Measurements from ENCODE around the gene RPL4. TPM values are rescaled to one million over a fixed set of nuclear protein-coding genes. Genes with fewer than 3 reads are reported as not detected.

RPL4 gene
- total RNA-seq, 2 experiments from 2014 or later: 4,316 to 5,381 TPM

- intact Hi-C loops (cut with micrococcal nuclease; ENCODE audit: unreplicated experiment): no loop called here
- POLR2A ChIA-PET: interaction anchor here (0.6 to 1.6 kb wide), 3 partner anchors 14 to 74 kb away, joined by 3 to 5 read pairs (median 5); no protein-coding TSS in a partner anchor
- BruUV-seq (replicated peaks): no TSS peak
- CTCF ChIA-PET (ENCODE audit: unreplicated experiment): interaction anchor here (0.6 kb wide), 1 partner anchor 289 kb away, joined by 9 read pairs; no protein-coding TSS in a partner anchor
- no peak overlapping the region for H3K4me3 ChIP-seq (ENCODE audit: low read depth, low read length, poor library complexity, severe bottlenecking)
- no peak overlapping the region for H2AFZ ChIP-seq (ENCODE audit: low read length)
- H3K9me3 ChIP-seq (ENCODE audit: low read length): no peaks in the 10 kb centered on the region
- no peaks in the 10 kb centered on the region for H4K20me1 ChIP-seq (ENCODE audit: insufficient read depth, low read length)
- peaks cover 31% of the 10 kb centered on the region for H3K4me1 ChIP-seq (ENCODE audit: insufficient read depth, low read length, poor library complexity, severe bottlenecking)
- peaks cover 62% of the 10 kb centered on the region for H3K36me3 ChIP-seq (ENCODE audit: insufficient read depth, low read length)
- TF ChIP-seq EZH2phosphoT487 (IDR thresholded peaks at IDR 0.05; ENCODE audit: borderline replicate concordance, low read depth, low read length) (no peak), CTCF (conservative IDR thresholded peaks at IDR 0.05; ENCODE audit: low read length) (no peak)
- DNase-seq (ENCODE audit: low spot score): no peak
- no peak overlapping the region for H3K27ac ChIP-seq (ENCODE audit: low read depth, low read length, poor library complexity, severe bottlenecking)
- H3K4me2 ChIP-seq (ENCODE audit: low read length): no peak overlapping the region
- no peaks in the 10 kb centered on the region for H3K9me2 ChIP-seq (ENCODE audit: insufficient read depth, low read length)
- H3K79me2 ChIP-seq (ENCODE audit: insufficient read depth, low read depth, low read length): no peaks in the 10 kb centered on the region; the same call in 1 of the 2 replicates
These were observed 44.6 kb downstream of the RPL4 start for GRCh38 chr15:66459818-66460615.

- CTCF ChIA-PET (ENCODE audit: unreplicated experiment): no interaction called here
- Histone ChIP-seq H3K4me1 (ENCODE audit: insufficient read depth, low read length, poor library complexity, severe bottlenecking) (peaks cover 31% of the 10 kb centered on the region), H3K79me2 (ENCODE audit: insufficient read depth, low read depth, low read length) (no peaks in the 10 kb centered on the region; the same call in 1 of the 2 replicates), H3K4me2 (ENCODE audit: low read length) (peak overlapping the region; percentile 35; the same call in 1 of the 2 replicates), H3K4me3 (ENCODE audit: low read depth, low read length, poor library complexity, severe bottlenecking) (no peak overlapping the region), H4K20me1 (ENCODE audit: insufficient read depth, low read length) (no peaks in the 10 kb centered on the region), H3K36me3 (ENCODE audit: insufficient read depth, low read length) (peaks cover 45% of the 10 kb centered on the region; the same call in 1 of the 2 replicates), H3K9me3 (ENCODE audit: low read length) (no peaks in the 10 kb centered on the region), H3K27ac (ENCODE audit: low read depth, low read length, poor library complexity, severe bottlenecking) (peak overlapping the region; percentile 5), H3K9me2 (ENCODE audit: insufficient read depth, low read length) (no peaks in the 10 kb centered on the region), H2AFZ (ENCODE audit: low read length) (no peak overlapping the region)
- DNase-seq (ENCODE audit: low spot score): no peak
- no TSS peak for BruUV-seq (replicated peaks)
- POLR2A ChIA-PET: interaction anchor here (0.6 kb wide), 1 partner anchor 62 kb away, joined by 3 read pairs; no protein-coding TSS in a partner anchor
- intact Hi-C loops (cut with micrococcal nuclease; ENCODE audit: unreplicated experiment): no loop called here
- TF ChIP-seq CTCF (conservative IDR thresholded peaks at IDR 0.05; ENCODE audit: low read length): no peak
- no peak for TF ChIP-seq EZH2phosphoT487 (IDR thresholded peaks at IDR 0.05; ENCODE audit: borderline replicate concordance, low read depth, low read length)
These were observed 48.4 kb downstream of the RPL4 start for GRCh38 chr15:66456211-66456610.

- H4K20me1 ChIP-seq (ENCODE audit: insufficient read depth, low read length): no peaks in the 10 kb centered on the region
- no peak overlapping the region for H3K27ac ChIP-seq (ENCODE audit: low read depth, low read length, poor library complexity, severe bottlenecking)
- no peak for DNase-seq (ENCODE audit: low spot score)
- H3K9me2 ChIP-seq (ENCODE audit: insufficient read depth, low read length): no peaks in the 10 kb centered on the region
- intact Hi-C loops (cut with micrococcal nuclease; ENCODE audit: unreplicated experiment): no loop called here
- peaks cover 31% of the 10 kb centered on the region for H3K4me1 ChIP-seq (ENCODE audit: insufficient read depth, low read length, poor library complexity, severe bottlenecking)
- CTCF ChIA-PET (ENCODE audit: unreplicated experiment): no interaction called here
- H3K79me2 ChIP-seq (ENCODE audit: insufficient read depth, low read depth, low read length): no peaks in the 10 kb centered on the region; the same call in 1 of the 2 replicates
- H2AFZ ChIP-seq (ENCODE audit: low read length): no peak overlapping the region
- TF ChIP-seq CTCF (conservative IDR thresholded peaks at IDR 0.05; ENCODE audit: low read length) (no peak), EZH2phosphoT487 (IDR thresholded peaks at IDR 0.05; ENCODE audit: borderline replicate concordance, low read depth, low read length) (no peak)
- H3K9me3 ChIP-seq (ENCODE audit: low read length): 0 out of 2 replicates have a peak, but pooled peaks cover 3% of the 10 kb centered on the region
- POLR2A ChIA-PET: interaction anchor here (0.5 to 1.1 kb wide), 3 partner anchors 16 to 42 kb away, joined by 3 read pairs; no protein-coding TSS in a partner anchor
- peaks cover 33% of the 10 kb centered on the region for H3K36me3 ChIP-seq (ENCODE audit: insufficient read depth, low read length)
- BruUV-seq (replicated peaks): no TSS peak
- H3K4me2 ChIP-seq (ENCODE audit: low read length): no peak overlapping the region
- H3K4me3 ChIP-seq (ENCODE audit: low read depth, low read length, poor library complexity, severe bottlenecking): no peak overlapping the region
These were observed 50.5 kb downstream of the RPL4 start for GRCh38 chr15:66454143-66454542.
